HG03432 (cell line): ENCODE results near the gene STXBP2.
A peak's percentile ranks its signal among the peaks of the same experiment; 100 is the strongest.

Source experiments
- ATAC-seq: cut with Tn5 transposase; IDR thresholded peaks from one replicate; pipeline ENCODE4 v1.9.1; 2021; ENCODE audit warnings: mild to moderate bottlenecking, moderate library complexity; ENCODE audit not compliant: unreplicated experiment

STXBP2 gene

DNA sequence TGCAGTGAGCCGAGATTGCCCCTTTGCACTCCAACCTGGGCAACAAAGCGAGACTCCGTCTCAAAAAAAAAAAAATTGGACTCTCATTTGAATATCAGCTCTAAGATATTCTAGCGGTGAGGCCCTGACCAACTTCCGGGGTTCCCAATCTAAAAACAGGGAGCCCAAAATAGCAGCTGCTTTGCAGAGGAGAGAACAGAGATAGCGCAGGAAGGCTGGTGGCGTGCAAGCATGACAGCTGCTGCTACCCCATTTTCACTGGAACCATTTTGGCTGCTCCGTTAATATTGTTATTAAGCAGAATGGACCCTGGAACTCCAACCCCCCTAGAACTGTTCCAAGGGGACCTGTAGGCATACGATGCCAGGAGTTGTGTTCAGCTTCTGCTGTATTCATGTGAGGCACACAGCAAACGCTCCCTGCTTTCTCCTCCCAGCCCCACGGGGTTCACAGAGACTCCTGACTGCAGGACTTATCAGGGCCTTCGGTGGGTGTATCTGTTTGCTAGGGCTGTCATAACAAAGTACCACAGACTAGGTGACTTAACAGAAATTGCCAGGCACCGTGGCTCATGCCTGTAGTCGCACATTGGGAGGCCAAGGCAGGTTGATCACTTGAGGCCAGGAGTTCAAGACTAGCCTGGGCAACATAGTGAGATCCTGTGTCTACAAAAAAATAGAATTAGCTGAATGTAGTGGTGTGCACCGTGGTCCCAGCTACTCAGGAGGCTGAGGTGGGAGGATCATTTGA lies 11.5 kb downstream of the STXBP2 start:
- no peak for ATAC-seq

DNA sequence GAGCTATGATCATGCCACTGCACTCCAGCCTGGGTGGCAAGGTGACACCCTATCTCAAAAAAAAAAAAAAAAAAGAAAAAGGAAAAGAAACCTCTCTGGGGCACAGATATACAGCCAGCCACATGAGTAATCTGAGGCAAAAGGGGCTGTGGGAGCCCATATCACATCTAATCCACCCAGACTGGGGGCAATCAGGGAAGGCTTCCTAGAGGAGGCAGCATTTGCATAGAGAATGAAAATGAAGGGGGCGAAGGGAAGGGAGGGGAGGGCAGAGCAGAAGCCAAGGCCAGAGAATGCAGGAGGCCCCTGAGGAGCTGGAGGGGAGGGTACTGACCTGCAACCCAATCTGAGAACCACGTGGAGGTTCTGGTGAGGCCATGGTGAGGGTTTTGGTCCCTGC lies 13.2 kb downstream of the STXBP2 start:
- no peak for ATAC-seq

DNA sequence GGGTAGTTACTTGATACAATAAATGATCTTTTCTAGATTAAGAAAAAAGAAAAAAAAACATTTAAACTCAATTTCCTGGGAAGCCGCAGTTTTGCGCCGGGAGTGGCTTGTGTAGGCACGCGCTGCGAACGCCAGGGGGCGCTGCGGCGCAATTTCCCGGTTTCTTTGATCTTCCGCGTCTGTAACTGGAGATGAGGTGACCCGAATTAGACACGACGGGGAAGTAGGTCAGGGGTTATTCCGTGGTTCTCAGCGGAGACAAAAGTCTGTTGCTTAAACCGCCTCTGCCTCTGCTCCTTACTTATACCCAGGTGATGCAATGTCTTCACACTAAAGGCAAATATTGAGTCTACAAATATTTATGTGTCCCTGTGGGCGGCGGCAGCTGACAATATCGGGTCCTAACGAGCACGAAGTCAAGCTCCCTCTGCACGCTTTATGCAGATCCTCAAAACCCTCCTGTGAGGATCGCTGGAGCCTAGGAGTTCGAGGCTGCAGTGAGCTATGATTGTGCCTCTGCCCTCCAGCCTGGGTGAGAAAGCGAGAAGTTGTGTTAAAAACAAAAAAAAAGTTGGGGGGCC lies 15.2 kb downstream of the STXBP2 start:
- no peak for ATAC-seq

GRCh38 chr19:7654401-7654800 lies 17.5 kb downstream of the STXBP2 start:
- no peak for ATAC-seq

DNA sequence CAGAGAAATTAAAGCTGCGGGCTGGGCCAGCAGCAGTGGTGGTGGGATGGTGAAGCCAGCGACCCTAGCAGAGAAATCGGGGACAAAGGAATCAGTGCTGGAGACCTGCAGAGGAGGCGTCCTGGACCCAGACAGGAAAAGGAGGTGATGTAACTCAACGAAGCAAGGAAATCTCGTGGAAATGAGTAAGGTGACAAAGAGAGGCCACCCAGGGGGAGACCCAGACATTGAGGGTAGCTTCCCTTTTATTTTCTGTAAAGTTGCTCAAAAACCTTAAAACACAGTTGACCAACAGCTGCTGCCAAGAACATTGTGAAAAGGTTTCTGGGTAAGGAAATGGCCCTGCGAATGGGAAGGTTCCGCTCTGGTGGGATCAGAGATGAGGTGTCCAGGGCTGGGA lies 18.7 kb downstream of the STXBP2 start:
- ATAC-seq = no peak

- no peak for ATAC-seq
Observed at GRCh38 chr19:7657131-7657751, 20.3 kb downstream of the STXBP2 start.

DNA sequence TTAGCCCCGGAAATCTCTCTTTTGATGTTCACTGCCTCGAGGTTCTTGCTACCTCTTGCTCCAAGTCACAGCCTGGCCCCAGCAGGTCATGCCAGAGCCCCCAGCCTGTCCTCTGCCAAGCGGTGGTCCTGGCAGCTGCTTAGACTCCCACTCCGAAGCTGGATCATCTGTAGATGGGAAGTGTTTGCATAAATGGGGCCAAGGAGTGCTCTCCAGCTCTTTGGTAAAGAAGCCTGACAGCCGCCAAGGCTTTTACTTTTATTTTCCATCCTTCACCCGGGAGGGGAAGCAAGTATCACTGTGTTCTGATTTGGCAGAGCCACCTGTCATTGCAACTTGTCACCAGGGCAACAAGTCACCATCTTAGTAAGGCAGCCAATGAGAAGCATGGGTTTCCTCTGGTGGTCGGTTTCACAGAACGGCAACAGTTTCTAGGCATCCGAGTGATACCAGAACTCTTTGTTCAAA lies 21.3 kb downstream of the STXBP2 start:
- ATAC-seq = peak; percentile 68

DNA sequence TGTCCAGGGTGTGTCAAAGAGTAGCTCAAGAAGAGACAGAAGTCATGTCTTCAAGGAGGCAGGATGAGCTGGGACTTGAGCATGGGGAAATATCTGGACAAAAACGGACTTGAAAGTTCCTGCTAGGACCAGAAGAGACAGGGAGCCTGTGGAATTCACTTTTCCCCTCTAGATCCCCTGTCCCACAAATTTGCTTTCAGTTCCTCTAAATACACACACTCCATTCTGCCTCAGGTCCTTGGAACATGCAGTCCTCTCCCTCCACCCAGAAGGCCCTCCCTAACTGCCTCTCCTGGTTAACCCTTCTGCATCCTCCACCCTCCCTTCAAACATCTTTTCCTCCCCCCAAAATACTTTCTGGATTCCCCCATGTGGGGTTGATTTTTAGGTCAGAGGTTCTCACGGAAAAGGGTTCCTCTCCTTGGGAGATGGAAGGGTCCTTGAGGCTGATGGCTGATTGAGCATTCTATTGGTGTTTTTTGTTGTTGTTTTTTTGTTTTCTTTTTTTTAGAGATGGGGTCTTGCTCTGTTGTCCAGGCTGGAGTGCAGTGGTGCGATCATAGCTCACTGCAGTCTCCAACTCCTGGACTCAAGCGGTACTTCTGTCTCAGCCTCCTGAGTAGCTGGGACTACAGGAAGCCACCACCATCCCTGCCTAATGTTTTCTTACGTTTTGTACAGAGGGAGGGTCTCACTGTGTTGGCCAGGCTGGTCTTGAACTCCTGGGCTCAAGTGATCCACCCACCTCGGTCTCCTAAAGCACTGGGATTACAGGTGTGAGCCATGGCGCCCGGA lies 25.0 kb downstream of the STXBP2 start:
- ATAC-seq = no peak

DNA sequence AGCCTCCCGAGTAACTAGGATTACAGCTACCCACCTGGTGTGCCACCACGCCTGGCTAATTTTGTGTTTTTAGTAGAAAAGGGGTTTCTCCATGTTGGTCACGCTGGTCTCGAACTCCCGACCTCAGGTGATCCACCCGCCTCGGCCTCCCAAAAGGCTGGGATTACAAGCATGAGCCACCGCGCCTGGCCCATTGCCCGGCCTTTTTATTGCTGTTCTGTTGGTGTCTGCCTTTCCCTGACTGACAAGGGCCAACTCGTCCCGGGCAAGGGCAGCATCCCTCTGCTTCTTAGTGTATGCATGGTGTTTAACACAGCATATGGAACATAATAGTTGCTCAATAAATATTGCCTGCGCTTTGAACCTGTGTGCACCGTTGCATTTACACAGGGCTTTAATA lies 25.7 kb downstream of the STXBP2 start:
- ATAC-seq = no peak

DNA sequence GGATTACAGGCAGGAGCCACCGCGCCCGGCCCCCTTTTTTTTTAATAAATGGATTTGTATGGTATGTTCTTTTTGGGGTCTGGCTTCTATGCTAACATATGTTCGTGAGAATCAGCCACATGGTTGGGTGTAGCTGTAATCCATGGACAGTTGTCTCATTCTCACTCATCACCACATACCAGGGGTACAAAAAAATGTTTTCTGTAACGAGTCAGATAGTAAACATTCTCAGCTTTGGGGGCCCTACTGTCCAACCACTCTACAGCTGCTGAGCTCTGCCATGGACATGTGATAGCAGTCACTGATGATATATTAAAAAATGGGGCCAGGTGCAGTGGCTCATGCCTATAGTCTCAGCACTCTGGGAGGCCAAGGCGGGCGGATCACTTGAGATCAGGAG lies 26.8 kb downstream of the STXBP2 start:
- no peak for ATAC-seq

DNA sequence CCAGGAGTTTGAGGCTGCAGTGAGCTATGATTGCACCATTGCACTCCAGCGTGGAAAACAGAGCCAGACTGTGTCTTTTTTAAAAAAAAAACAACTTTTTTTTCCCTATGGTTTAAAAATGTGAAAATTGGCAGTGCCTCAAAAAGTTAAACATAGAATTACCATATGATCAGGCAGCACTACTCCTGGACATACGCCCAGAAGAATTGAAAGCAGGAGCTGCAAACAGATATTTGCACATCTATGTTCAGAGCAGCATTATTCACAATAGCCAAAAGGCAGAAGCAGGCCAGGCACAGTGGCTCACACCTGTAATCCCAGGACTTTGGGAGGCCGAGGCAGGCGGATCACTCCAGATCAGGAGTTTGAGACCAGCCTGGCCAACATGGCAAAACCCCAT lies 28.2 kb downstream of the STXBP2 start:
- ATAC-seq = no peak

DNA sequence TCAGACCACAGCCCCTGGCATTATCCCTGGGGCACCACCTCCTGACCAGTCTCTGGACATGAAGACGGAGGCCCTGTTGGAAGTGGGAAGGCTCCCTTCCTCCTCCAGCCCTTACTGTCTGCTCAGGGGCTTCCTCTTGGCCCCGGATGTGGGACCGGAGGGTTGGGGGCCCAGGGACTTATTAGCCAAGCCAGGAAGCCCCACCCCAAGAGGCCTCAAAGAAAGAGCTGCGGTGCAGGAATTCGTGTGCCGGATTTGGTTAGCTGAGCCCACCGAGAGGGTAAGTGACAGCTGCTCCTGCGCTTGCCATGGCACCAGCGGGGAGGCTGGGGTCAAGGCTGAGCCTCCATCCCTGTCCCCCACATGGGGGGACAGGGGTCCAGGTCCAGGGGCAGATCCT lies 31.9 kb downstream of the STXBP2 start, which contains the start of gene RETN:
Gene RETN, plus strand, starts transcription at position 208 of the 400 bp plus-strand sequence. CDS start 278 bp downstream, outside the sequence.
- no peak for ATAC-seq

GRCh38 chr19:7669641-7670040 lies 32.7 kb downstream of the STXBP2 start:
- no peak for ATAC-seq

DNA sequence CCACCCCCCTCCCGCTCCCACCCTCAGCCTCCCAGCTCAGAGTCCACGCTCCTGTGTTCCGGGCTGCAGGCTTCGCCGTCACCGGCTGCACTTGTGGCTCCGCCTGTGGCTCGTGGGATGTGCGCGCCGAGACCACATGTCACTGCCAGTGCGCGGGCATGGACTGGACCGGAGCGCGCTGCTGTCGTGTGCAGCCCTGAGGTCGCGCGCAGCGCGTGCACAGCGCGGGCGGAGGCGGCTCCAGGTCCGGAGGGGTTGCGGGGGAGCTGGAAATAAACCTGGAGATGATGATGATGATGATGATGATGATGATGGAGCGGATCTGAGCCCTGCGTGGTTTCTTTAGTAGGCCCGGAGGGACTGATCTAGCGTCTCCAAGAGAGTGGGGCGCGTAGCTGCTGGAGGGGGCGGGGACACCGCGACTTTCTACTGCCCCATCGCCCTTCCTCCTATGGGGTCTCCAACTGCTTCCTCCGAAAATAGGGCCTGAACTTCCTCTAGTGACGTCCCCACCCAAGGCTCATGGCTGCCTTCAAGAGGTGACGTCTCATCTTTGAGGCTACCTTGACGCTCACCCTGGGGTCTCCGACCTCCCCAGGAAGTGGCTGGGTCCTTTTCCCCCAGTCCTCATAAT lies 33.4 kb downstream of the STXBP2 start:
- no peak for ATAC-seq

GRCh38 chr19:7670790-7671189 lies 33.9 kb downstream of the STXBP2 start:
- no peak for ATAC-seq

- ATAC-seq = no peak
Observed at GRCh38 chr19:7672522-7672921, 35.6 kb downstream of the STXBP2 start.

- ATAC-seq = no peak
Observed at GRCh38 chr19:7674010-7675005, 37.4 kb downstream of the STXBP2 start.

DNA sequence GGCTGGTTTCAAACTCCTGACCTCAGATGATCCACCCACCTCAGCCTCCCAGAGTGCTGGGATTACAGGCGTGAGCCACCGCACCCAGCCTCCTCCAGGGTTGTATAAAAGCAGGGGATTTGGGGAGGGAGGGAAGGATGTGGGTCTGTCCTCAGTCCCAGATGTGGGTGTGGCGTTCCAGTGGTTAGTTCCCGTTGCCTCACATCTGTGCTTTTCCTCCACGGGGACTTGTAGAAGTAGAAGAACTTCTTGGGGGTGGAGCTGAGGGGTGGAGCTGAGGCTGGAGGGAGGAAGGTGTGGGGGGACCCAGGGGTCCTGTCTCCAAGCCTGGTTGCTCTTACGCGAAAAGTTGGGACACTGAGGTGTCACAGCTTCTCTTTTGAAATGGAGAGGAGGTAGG lies 39.5 kb downstream of the STXBP2 start:
- ATAC-seq = no peak

- ATAC-seq = no peak
Observed at GRCh38 chr19:7676854-7677253, 39.9 kb downstream of the STXBP2 start, which contains the start of gene MCEMP1. Gene MCEMP1 (plus strand): TSS chr19:7677090. CDS start chr19:7677121, 31 bp downstream.
